K562 (cell line): Measurements from ENCODE around the gene TMEM39A.

Source experiments
- CHD2 ChIP-seq: IDR thresholded peaks from 2 replicates; pipeline ENCODE4 v1.6.1; 2011; ENCODE audit warnings: low read depth, low read length
- EZH2 ChIP-seq: IDR thresholded peaks from 2 replicates; pipeline ENCODE4 v1.6.1; 2012; ENCODE audit warnings: low read depth, mild to moderate bottlenecking, inconsistent platforms, low read length, borderline replicate concordance
- GTF2F1 ChIP-seq: IDR thresholded peaks from 2 replicates; pipeline ENCODE4 v1.6.1; 2011; ENCODE audit warnings: low read depth, low read length, improper control_type of control experiment
- KHSRP ChIP-seq: fragments of 450-650 bp; IDR thresholded peaks from 2 replicates; pipeline ENCODE4 v1.6.1; 2017
- MXD1 ChIP-seq: fragments of 250-450 bp; sonication (Bioruptor Pico); IDR thresholded peaks from 2 replicates; pipeline ENCODE4 v1.8.0; 2021; ENCODE audit warnings: borderline replicate concordance, mild to moderate bottlenecking, moderate library complexity; ENCODE audit not compliant: poor library complexity, severe bottlenecking
- NONO ChIP-seq, 2 experiments: fragments of 200-400 bp in 1 of 2; fragments of 450-650 bp in 1 of 2; formaldehyde crosslinking in 1 of 2; IDR thresholded peaks; 2 replicates each; pipeline ENCODE4 v1.6.1; 2017; ENCODE audit warnings: low read depth in 2 of 2, mild to moderate bottlenecking in 2 of 2, moderate library complexity in 2 of 2, low read length in 1 of 2
- PHTF2 ChIP-seq: fragments of 250-450 bp; sonication (Bioruptor Pico); IDR thresholded peaks from 2 replicates; pipeline ENCODE4 v1.5.0; 2021; ENCODE audit warnings: mild to moderate bottlenecking
- PURB ChIP-seq: sonication (generic); formaldehyde crosslinking; IDR thresholded peaks from 2 replicates; pipeline ENCODE4 v1.9.0; 2021; ENCODE audit warnings: low read depth, mild to moderate bottlenecking, missing genetic modification reagents
- RNF2 ChIP-seq: sonication (generic); IDR thresholded peaks from 2 replicates; pipeline ENCODE4 v1.6.1; 2016
- SRF ChIP-seq, 2 experiments: fragments of 250-450, 450-650 bp in 1 of 2; sonication (Bioruptor Pico) in 1 of 2; sonication (generic) in 1 of 2; formaldehyde crosslinking; IDR thresholded peaks; 2 replicates each; pipeline versions ENCODE4 v1.5.0 to v1.5.1; 2020 to 2022; ENCODE audit warnings: mild to moderate bottlenecking in 1 of 2, missing genetic modification reagents in 1 of 2
- VEZF1 ChIP-seq: fragments of 200-800 bp; sonication (Bioruptor generic); IDR thresholded peaks from 2 replicates; pipeline ENCODE4 v1.6.1; 2017; ENCODE audit warnings: missing genetic modification characterization, missing compliant biosample characterization
- TF ChIP-seq, protein P1 (sequence below): sonication (generic); formaldehyde crosslinking; IDR thresholded peaks from 2 replicates; pipeline ENCODE4 v1.9.0; 2022; ENCODE audit warnings: mild to moderate bottlenecking, missing genetic modification reagents
- TF ChIP-seq, protein P2 (sequence below): fragments of 450-650 bp; IDR thresholded peaks from 2 replicates; pipeline ENCODE4 v1.6.1; 2017; ENCODE audit warnings: mild to moderate bottlenecking, moderate library complexity

GRCh38 chr3:119427669-119428068, 35.7 kb downstream of the TMEM39A start:
- TF ChIP-seq PHTF2 (no peak), CHD2 (no peak), MXD1 (no peak), GTF2F1 (no peak), RNF2 (no peak), EZH2 (no peak), NONO (IDR thresholded peaks at IDR 0.05; ENCODE audit: low read depth in 2 of 2, low read length in 1 of 2) (no peak), KHSRP (no peak), PURB (CRISPR knock-in tag) (no peak), SRF (CRISPR knock-in tag; IDR thresholded peaks at IDR 0.05) (no peak), VEZF1 (CRISPR knock-in tag) (no peak)
- TF ChIP-seq, protein P1, sequence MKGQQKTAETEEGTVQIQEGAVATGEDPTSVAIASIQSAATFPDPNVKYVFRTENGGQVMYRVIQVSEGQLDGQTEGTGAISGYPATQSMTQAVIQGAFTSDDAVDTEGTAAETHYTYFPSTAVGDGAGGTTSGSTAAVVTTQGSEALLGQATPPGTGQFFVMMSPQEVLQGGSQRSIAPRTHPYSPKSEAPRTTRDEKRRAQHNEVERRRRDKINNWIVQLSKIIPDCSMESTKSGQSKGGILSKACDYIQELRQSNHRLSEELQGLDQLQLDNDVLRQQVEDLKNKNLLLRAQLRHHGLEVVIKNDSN (CRISPR knock-in tag): no peak
- TF ChIP-seq, protein P2, sequence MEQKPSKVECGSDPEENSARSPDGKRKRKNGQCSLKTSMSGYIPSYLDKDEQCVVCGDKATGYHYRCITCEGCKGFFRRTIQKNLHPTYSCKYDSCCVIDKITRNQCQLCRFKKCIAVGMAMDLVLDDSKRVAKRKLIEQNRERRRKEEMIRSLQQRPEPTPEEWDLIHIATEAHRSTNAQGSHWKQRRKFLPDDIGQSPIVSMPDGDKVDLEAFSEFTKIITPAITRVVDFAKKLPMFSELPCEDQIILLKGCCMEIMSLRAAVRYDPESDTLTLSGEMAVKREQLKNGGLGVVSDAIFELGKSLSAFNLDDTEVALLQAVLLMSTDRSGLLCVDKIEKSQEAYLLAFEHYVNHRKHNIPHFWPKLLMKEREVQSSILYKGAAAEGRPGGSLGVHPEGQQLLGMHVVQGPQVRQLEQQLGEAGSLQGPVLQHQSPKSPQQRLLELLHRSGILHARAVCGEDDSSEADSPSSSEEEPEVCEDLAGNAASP: no peak
